OCI-LY1 (cell line): ENCODE results near the gene ELMO1.

ENCODE experiments used
- EZH2 ChIP-seq: fragments of 200-600 bp; sonication (generic), shearing (Covaris generic); IDR thresholded peaks from 2 replicates; pipeline ENCODE4 v1.8.0; 2017; ENCODE audit warnings: borderline replicate concordance, mixed run types, mild to moderate bottlenecking, antibody characterized with exemption, low read length, moderate library complexity, mixed read lengths
- TF ChIP-seq, protein P1 (sequence below): fragments of 200-600 bp; sonication (generic), shearing (Covaris generic); IDR thresholded peaks from 2 replicates; pipeline ENCODE4 v1.5.1; 2017; ENCODE audit warnings: mild to moderate bottlenecking, antibody characterized with exemption, low read length, moderate library complexity, mixed read lengths

DNA sequence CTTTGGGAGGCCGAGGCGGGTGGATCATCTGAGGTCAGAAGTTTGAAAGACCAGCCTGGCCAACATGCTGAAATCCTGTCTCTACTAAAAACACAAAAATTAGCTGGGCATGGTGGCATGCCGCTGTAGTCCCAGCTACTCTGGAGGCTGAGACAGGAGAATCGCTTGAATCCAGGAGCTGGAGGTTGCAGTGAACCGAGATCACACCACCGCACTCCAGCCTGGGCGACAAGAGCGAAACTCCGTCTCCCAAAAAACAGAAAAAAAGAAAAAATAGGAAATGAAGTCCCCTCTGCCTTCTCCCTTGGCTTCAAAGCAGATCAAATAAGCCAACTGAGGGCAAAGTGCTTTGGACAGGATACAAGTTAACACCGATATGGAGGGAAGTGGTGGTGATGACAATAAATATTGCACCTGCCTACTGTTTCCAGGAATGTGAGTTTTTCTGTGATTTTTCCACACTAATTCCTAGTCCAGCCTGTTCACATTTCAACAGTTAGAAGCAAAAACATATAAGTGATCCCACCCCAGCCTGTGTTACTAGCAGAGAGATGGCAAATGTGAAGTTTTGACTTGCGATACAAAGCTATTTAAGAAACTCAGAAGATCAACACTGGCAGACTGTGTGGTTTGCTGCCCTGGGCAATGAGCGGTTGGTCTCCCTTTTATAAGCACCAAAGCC lies 433.2 kb downstream of the ELMO1 start:
- TF ChIP-seq, protein P1, sequence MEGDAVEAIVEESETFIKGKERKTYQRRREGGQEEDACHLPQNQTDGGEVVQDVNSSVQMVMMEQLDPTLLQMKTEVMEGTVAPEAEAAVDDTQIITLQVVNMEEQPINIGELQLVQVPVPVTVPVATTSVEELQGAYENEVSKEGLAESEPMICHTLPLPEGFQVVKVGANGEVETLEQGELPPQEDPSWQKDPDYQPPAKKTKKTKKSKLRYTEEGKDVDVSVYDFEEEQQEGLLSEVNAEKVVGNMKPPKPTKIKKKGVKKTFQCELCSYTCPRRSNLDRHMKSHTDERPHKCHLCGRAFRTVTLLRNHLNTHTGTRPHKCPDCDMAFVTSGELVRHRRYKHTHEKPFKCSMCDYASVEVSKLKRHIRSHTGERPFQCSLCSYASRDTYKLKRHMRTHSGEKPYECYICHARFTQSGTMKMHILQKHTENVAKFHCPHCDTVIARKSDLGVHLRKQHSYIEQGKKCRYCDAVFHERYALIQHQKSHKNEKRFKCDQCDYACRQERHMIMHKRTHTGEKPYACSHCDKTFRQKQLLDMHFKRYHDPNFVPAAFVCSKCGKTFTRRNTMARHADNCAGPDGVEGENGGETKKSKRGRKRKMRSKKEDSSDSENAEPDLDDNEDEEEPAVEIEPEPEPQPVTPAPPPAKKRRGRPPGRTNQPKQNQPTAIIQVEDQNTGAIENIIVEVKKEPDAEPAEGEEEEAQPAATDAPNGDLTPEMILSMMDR, result no peak
- TF ChIP-seq EZH2, result no peak
